ENCODE results near the gene KRTAP1-5. TPM values are rescaled to one million over a fixed set of nuclear protein-coding genes. Genes with fewer than 3 reads are reported as not detected.
"Not testable (repeated sequence)": the region's sequence is repeated elsewhere in the genome, so short reads cannot be mapped to it uniquely, and the experiment has no call there.

Gene KRTAP1-5
- total and polyA plus RNA-seq, 2 donors (not counting 1 experiment from before 2014, with no cell fraction given), result not detected

DNA sequence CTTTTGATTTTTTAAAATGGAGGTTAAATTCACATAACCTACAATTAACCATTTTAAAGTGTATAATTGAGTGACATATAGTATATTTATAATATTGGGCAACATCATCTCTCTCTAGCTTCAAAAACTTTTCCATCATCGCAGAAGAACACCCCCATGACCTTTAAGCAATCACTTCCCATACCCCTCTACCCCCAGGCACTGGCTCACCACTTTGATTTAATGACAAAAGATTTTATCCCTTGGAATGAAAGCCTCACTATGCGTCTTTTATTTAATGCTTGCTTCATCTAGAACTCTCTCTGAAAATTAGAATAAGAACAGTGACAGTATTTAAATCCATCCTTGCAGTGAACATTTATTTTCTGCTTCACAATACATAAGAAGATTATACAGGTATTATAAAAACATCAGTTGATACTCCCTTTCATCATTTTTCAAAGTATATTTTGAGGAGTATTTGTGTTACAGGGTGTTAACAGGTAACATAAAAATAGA, 10.9 kb upstream of the KRTAP1-5 start:
- POLR2A ChIA-PET, result no interaction called here

DNA sequence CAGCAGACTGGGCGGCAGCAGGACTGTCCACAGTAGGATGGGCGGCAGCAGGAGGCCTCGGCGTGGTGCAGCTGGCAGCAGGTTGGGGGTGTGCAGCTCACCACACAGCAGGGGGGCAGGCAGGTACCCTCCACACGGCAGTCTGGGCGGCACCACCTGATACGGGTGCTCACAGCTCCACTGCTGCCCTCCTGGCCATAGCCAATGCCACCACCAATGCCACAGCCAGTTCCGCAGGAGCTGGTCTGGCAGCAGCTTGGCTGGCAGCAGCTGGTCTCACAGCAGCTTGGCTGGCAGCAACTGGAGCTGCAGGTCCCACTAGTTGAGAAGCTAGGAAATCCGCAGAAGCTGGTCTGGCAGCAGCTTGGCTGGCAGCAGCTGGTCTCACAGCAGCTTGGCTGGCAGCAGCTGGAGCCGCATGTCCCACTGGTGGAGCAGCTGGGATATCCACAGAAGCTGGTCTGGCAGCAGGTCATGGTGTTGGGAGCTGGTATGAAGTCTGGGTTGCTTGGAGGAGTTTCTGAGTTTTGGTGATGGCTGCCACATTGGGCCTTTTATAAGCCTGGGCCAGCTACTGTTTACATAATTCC, 7.4 kb upstream of the KRTAP1-5 start, which contains the start of gene KRTAP1-3:
TSS of gene KRTAP1-3 (minus strand) at position 529 of the 590 bp plus-strand sequence. CDS start at position 476, 53 bp downstream.
- H3K27ac Mint-ChIP-seq; H3K79me2 ChIP-seq (ENCODE audit: control insufficient read depth, insufficient read depth, low read length); H3K9me3 Mint-ChIP-seq (ENCODE audit: insufficient read depth); DNase-seq; H3K9me3 ChIP-seq (ENCODE audit: control extremely low read depth in 1 of 3, control insufficient read depth in 2 of 3, insufficient read depth in 1 of 3, low read length in 2 of 3); H3K4me1 ChIP-seq (ENCODE audit: control insufficient read depth in 2 of 2, insufficient read depth in 2 of 2, low read length in 2 of 2); H3K4me2 ChIP-seq (replicated peaks; ENCODE audit: low read depth, low read length, poor library complexity, severe bottlenecking); H4K20me1 ChIP-seq (ENCODE audit: control insufficient read depth, insufficient read depth, low read length, poor library complexity, severe bottlenecking); POLR2A ChIA-PET; H3K4me1 Mint-ChIP-seq; CTCF ChIA-PET; H3K27ac ChIP-seq (ENCODE audit: low read length in 2 of 2); H3K36me3 ChIP-seq (replicated peaks in 1 of 2; ENCODE audit: control extremely low read depth in 1 of 2, control insufficient read depth in 1 of 2, extremely low read depth in 1 of 2, insufficient read depth in 2 of 2, low read length in 1 of 2); H3K27me3 ChIP-seq (replicated peaks in 1 of 4; ENCODE audit: control extremely low read depth in 1 of 4, control insufficient read depth in 3 of 4, insufficient read depth in 4 of 4, low read length in 3 of 4); intact Hi-C loops (cut with micrococcal nuclease); H3K9ac ChIP-seq (ENCODE audit: low read length); H2AFZ ChIP-seq (ENCODE audit: insufficient read depth, low read depth, low read length, poor library complexity, severe bottlenecking); H3K4me3 ChIP-seq (ENCODE audit: control extremely low read depth in 1 of 5, extremely low read depth in 1 of 5, insufficient read depth in 1 of 5, low read depth in 2 of 5, low read length in 4 of 5); ATAC-seq (ENCODE audit: low read depth); H3K4me3 Mint-ChIP-seq: not testable (repeated sequence)
- 79% methylated on average over 6 of the region's 10 CpGs for WGBS (ENCODE audit: insufficient coverage)
- peaks cover 37% of the 10 kb centered on the region for H3K27me3 Mint-ChIP-seq

More for the DNA sequence above, 10.9 kb upstream of the KRTAP1-5 start:
- Histone ChIP-seq H3K36me3 (replicated peaks in 1 of 2; ENCODE audit: control extremely low read depth in 1 of 2, control insufficient read depth in 1 of 2, extremely low read depth in 1 of 2, insufficient read depth in 2 of 2, low read length in 1 of 2) (no peaks in the 10 kb centered on the region), H3K79me2 (ENCODE audit: control insufficient read depth, insufficient read depth, low read length) (no peaks in the 10 kb centered on the region), H4K20me1 (ENCODE audit: control insufficient read depth, insufficient read depth, low read length, poor library complexity, severe bottlenecking) (no peaks in the 10 kb centered on the region), H3K27ac (ENCODE audit: low read length in 2 of 2) (no peak overlapping the region), H3K27me3 (replicated peaks in 1 of 4; ENCODE audit: control extremely low read depth in 1 of 4, control insufficient read depth in 3 of 4, insufficient read depth in 4 of 4, low read length in 3 of 4) (peaks cover 0 to 4% (median 0%) of the 10 kb centered on the region in 4 experiments), H3K4me3 (ENCODE audit: control extremely low read depth in 1 of 5, extremely low read depth in 1 of 5, insufficient read depth in 1 of 5, low read depth in 2 of 5, low read length in 4 of 5) (no peak overlapping the region), H3K9me3 (ENCODE audit: control extremely low read depth in 1 of 3, control insufficient read depth in 2 of 3, insufficient read depth in 1 of 3, low read length in 2 of 3) (peaks cover 0 to 3% (median 0%) of the 10 kb centered on the region in 3 donors), H2AFZ (ENCODE audit: insufficient read depth, low read depth, low read length, poor library complexity, severe bottlenecking) (no peak overlapping the region), H3K9ac (ENCODE audit: low read length) (no peak overlapping the region), H3K4me1 (ENCODE audit: control insufficient read depth in 2 of 2, insufficient read depth in 2 of 2, low read length in 2 of 2) (no peaks in the 10 kb centered on the region), H3K4me2 (replicated peaks; ENCODE audit: low read depth, low read length, poor library complexity, severe bottlenecking) (no peak overlapping the region)
- intact Hi-C loops (cut with micrococcal nuclease), result no loop called here
- WGBS (ENCODE audit: insufficient coverage), result 80% methylated on average over 1 of the region's 2 CpGs
- CTCF ChIA-PET, result no interaction called here
- no peak overlapping the region for H3K27ac Mint-ChIP-seq
- DNase-seq, result no peak
- no peak for ATAC-seq (ENCODE audit: low read depth)
- TF ChIP-seq, protein P1, sequence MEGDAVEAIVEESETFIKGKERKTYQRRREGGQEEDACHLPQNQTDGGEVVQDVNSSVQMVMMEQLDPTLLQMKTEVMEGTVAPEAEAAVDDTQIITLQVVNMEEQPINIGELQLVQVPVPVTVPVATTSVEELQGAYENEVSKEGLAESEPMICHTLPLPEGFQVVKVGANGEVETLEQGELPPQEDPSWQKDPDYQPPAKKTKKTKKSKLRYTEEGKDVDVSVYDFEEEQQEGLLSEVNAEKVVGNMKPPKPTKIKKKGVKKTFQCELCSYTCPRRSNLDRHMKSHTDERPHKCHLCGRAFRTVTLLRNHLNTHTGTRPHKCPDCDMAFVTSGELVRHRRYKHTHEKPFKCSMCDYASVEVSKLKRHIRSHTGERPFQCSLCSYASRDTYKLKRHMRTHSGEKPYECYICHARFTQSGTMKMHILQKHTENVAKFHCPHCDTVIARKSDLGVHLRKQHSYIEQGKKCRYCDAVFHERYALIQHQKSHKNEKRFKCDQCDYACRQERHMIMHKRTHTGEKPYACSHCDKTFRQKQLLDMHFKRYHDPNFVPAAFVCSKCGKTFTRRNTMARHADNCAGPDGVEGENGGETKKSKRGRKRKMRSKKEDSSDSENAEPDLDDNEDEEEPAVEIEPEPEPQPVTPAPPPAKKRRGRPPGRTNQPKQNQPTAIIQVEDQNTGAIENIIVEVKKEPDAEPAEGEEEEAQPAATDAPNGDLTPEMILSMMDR (IDR thresholded peaks at IDR 0.05), result no peak
- TF ChIP-seq EZH2 (IDR thresholded peaks at IDR 0.05; ENCODE audit: borderline replicate concordance, insufficient read depth, low read depth, low read length, poor library complexity, severe bottlenecking), result no peak
- no peak overlapping the region for H3K4me3 Mint-ChIP-seq
- H3K4me1 Mint-ChIP-seq, result no peaks in the 10 kb centered on the region
- H3K27me3 Mint-ChIP-seq, result peaks cover 39% of the 10 kb centered on the region
- H3K9me3 Mint-ChIP-seq (ENCODE audit: insufficient read depth), result peaks cover 5% of the 10 kb centered on the region

Measured in B cell (primary cell).